ENCODE measurements around the gene ZNF879. TPM values are rescaled to one million over a fixed set of nuclear protein-coding genes. Genes with fewer than 3 reads are reported as not detected.

Gene ZNF879
- total and polyA plus RNA-seq, 11 donors, result 2.3 to 4.5 (median 3.2) TPM

DNA sequence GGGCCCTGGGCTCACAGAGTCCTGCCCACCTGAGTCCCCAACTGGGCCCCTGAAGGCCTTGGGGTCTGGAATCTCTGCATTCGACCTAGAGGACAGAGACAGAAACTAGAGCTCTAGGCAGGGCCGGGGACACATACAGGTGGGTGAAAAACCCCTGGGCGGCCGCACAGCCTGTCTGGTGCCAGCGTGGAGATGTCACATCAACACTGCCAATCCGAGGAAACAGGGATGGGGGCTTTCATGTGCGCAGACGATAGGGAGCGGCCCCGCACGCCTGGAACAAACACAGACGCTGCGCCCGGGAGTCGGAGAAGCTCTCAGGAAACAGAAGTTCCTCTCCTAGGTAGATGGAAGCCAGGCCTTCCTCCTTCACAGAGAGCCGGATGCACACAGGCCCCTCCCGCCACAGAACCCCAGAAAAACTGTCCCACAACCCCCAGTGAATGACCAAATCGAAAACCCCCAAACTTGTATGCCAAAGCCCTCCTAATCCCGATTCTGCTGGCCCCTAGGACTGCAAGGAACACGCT is 30.3 kb upstream of the ZNF879 start:
- TF ChIP-seq, protein P1, sequence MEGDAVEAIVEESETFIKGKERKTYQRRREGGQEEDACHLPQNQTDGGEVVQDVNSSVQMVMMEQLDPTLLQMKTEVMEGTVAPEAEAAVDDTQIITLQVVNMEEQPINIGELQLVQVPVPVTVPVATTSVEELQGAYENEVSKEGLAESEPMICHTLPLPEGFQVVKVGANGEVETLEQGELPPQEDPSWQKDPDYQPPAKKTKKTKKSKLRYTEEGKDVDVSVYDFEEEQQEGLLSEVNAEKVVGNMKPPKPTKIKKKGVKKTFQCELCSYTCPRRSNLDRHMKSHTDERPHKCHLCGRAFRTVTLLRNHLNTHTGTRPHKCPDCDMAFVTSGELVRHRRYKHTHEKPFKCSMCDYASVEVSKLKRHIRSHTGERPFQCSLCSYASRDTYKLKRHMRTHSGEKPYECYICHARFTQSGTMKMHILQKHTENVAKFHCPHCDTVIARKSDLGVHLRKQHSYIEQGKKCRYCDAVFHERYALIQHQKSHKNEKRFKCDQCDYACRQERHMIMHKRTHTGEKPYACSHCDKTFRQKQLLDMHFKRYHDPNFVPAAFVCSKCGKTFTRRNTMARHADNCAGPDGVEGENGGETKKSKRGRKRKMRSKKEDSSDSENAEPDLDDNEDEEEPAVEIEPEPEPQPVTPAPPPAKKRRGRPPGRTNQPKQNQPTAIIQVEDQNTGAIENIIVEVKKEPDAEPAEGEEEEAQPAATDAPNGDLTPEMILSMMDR (IDR thresholded peaks at IDR 0.05), result no peak
- TF ChIP-seq POLR2A (IDR thresholded peaks at IDR 0.05), result no peak
- DNase-seq, result no peak
- no peak for ATAC-seq
- Histone ChIP-seq H3K36me3 (no peaks in the 10 kb centered on the region), H3K4me3 (no peak overlapping the region), H3K27ac (no peak overlapping the region), H3K9me3 (peaks cover 0 to 29% (median 12%) of the 10 kb centered on the region in 12 donors), H3K4me1 (peaks cover 0 to 10% (median 0%) of the 10 kb centered on the region in 12 donors), H3K27me3 (peaks cover 0 to 54% (median 27%) of the 10 kb centered on the region in 9 donors)
- 57 to 69% (median 62%) methylated on average over 18 to 20 of the region's 20 CpGs for WGBS, 4 donors
- intact Hi-C loops (cut with DNase I), result no loop called here

DNA sequence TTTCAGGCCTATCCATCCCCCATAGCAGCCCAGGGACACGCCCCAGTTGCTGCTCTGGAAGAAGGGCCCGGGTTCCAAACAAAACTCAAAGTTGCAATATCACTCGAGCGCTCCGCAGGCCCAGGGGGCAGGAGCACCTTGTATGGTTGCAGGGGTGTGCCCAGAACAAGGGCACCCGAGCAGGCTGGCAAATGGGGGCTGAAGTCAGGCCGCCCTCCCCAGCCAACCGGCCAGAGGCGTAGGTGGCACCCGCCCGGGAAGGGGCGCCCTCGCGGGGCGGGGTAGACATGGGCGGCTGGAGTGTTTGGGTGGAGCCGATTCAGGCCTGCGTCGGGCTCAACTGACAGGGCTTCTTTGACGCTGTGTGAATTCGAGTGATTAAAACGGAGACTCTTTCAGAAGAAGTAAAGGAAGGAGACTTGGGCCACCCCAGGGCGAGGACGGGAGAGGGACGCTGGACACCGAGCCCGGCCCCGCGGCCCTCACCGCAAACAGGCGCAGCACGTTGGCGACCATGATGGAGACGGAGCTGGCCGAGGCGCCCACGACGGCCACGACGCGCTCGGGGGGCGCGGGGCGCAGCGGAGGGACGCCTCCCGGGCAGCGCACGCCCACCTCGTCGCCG is 29.5 kb upstream of the ZNF879 start:
- intact Hi-C loops (cut with DNase I), result no loop called here

DNA sequence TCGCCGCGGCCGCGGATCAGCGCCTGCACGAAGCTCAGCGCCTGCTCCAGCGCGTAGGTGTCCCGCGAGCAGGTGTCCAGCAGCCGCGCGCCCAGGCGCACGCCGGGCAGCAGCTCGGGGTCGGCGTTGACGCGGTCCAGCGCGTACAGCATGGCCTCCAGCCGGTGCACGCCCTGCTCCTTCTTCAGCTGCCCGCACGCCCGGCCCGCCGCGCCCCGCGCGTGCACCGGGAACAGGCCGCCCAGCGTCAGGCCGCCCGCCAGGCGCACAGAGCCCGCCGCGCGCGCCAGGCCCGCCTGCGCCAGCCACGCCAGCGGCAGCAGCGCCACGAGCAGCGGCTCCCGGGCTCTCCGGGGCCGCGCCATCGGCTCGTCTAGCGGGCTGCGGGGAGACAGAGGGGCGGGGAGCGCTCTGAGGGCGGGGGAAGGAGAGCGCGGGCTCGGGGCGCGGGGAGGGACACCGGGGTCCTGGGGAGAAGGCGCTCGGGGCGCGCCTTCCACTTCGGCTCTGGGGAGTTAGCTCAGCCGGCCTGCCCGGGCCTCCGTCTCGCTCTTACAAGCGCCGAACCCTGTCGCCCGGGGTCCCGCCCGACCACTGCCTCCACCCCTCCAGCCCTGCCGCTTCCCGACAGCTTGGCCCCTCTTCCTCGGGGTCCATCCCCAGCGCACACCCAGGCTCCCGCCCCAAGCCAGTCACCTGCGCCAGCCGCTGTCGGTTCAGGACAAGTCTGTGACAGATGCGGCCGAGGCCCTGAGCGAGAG is 28.8 kb upstream of the ZNF879 start, which contains the start of gene GRM6:
GRM6 (minus strand) TSS at position 741 of the 761 bp plus-strand sequence; CDS start at position 365, 376 bp downstream.
- H3K27me3 ChIP-seq, result peaks cover 3 to 54% (median 27%) of the 10 kb centered on the region in 9 donors
- intact Hi-C loops (cut with DNase I), result no loop called here
- 2 to 5% (median 3%) methylated on average over 6 to 97 of the region's 97 CpGs for WGBS, 4 donors
- DNase-seq (no peak), ATAC-seq (no peak)
- peak within 1 kb of the TSS in 1 of 12 donors; percentile 30 for H3K4me3 ChIP-seq
- no peaks in the 10 kb centered on the region for H3K36me3 ChIP-seq
- no peak within 1 kb of the TSS for H3K27ac ChIP-seq
- H3K9me3 ChIP-seq, result peaks cover 0 to 15% (median 2%) of the 10 kb centered on the region in 12 donors
- TF ChIP-seq POLR2A (IDR thresholded peaks at IDR 0.05), result no peak
- TF ChIP-seq, protein P1 (IDR thresholded peaks at IDR 0.05), result no peak
- peaks cover 0 to 10% (median 0%) of the 10 kb centered on the region in 12 donors for H3K4me1 ChIP-seq

More for the DNA sequence above, 29.5 kb upstream of the ZNF879 start:
- no peak overlapping the region for H3K27ac ChIP-seq
- 21 to 36% (median 27%) methylated on average over 24 to 53 of the region's 53 CpGs for WGBS, 4 donors
- peak overlapping the region in 1 of 12 donors; percentile 30 for H3K4me3 ChIP-seq
- no peak for TF ChIP-seq POLR2A (IDR thresholded peaks at IDR 0.05)
- ATAC-seq, result no peak
- peaks cover 3 to 54% (median 27%) of the 10 kb centered on the region in 9 donors for H3K27me3 ChIP-seq
- H3K9me3 ChIP-seq, result peaks cover 0 to 22% (median 7%) of the 10 kb centered on the region in 12 donors
- no peaks in the 10 kb centered on the region for H3K36me3 ChIP-seq
- H3K4me1 ChIP-seq, result peaks cover 0 to 10% (median 0%) of the 10 kb centered on the region in 12 donors
- no peak for DNase-seq

DNA sequence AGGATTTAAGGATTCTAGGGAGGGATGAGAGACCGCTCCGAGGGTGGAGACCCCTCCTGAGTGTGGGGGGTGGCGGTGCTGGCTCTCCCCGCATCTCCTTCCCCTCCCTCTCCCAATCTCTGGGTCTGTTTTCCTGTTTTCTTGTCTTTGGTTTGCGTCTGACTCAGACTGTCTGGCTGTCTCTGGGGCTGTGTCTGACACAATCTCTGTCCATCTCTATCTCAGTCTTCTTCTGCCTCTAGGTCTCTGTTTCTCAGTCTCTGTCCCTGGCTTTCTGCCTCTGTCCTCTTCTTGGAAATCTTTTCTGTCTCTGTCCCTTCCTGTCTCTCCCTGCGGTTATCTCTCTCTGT is 28.3 kb upstream of the ZNF879 start:
- whole genome bisulfite sequencing, 4 donors, result 4 to 10% (median 9%) methylated on average over 6 of the region's 6 CpGs
- no peak for TF ChIP-seq POLR2A (IDR thresholded peaks at IDR 0.05)
- TF ChIP-seq, protein P1 (IDR thresholded peaks at IDR 0.05), result no peak
- Histone ChIP-seq H3K4me3 (peak overlapping the region in 1 of 12 donors; percentile 30), H3K36me3 (no peaks in the 10 kb centered on the region), H3K27me3 (peaks cover 3 to 54% (median 27%) of the 10 kb centered on the region in 9 donors), H3K9me3 (peaks cover 0 to 9% (median 0%) of the 10 kb centered on the region in 12 donors), H3K4me1 (peaks cover 0 to 10% (median 0%) of the 10 kb centered on the region in 12 donors), H3K27ac (no peak overlapping the region)
- intact Hi-C loops (cut with DNase I), result no loop called here
- no peak for ATAC-seq
- DNase-seq, result no peak
